NT2/D1 (cell line): Measurements from ENCODE around the gene SNX27.

Source experiments
- SUZ12 ChIP-seq: IDR thresholded peaks from 2 replicates; pipeline ENCODE4 v1.6.1; 2011; ENCODE audit not compliant: insufficient read length, insufficient read depth; ENCODE audit errors: extremely low read depth
- YY1 ChIP-seq: IDR thresholded peaks from 2 replicates; pipeline ENCODE4 v1.6.1; 2011; ENCODE audit not compliant: insufficient read length, insufficient read depth
- ZNF274 ChIP-seq: IDR thresholded peaks from 2 replicates; pipeline ENCODE4 v1.6.1; 2011; ENCODE audit warnings: mild to moderate bottlenecking, low read depth, low read length

- TF ChIP-seq ZNF274 (no peak), SUZ12 (no peak), YY1 (no peak)
Measured at GRCh38 chr1:151729966-151730291, 118.1 kb downstream of the SNX27 start.
